Islet precursor cell (in vitro differentiated cells): ENCODE measurements around the gene HARBI1.

Experiments used
- DNase-seq: peaks from one replicate; pipeline ENCODE4 v3.0.0-alpha.2; 2018

The HARBI1 gene

GRCh38 chr11:46633291-46634217 lies 16.5 kb upstream of the HARBI1 start:
- no peak for DNase-seq

- no peak for DNase-seq
Observed at GRCh38 chr11:46632502-46632901, 15.5 kb upstream of the HARBI1 start.

- no peak for DNase-seq
Observed at GRCh38 chr11:46631676-46632075, 14.6 kb upstream of the HARBI1 start.

DNA sequence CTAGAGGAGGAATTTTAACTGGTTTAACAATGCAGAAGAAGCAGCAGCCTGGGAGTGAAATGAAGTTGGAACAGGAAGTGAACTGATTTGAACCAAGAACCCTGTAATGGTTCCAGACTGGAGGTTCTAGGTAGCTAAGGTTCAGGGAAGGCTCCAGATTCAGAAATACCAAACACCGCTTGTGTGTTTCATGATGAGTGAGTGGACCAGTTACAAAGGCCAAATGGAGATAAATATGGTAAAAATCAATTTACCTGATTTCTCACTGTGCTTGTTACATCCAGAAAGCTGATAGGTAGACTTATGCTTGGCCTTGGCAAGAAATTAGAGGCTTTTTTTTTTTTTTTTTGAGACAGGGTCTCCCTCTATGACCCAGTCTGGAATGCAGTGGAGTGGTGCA lies 13.2 kb upstream of the HARBI1 start:
- no peak for DNase-seq

- no peak for DNase-seq
Observed at GRCh38 chr11:46628961-46629360, 11.9 kb upstream of the HARBI1 start.

DNA sequence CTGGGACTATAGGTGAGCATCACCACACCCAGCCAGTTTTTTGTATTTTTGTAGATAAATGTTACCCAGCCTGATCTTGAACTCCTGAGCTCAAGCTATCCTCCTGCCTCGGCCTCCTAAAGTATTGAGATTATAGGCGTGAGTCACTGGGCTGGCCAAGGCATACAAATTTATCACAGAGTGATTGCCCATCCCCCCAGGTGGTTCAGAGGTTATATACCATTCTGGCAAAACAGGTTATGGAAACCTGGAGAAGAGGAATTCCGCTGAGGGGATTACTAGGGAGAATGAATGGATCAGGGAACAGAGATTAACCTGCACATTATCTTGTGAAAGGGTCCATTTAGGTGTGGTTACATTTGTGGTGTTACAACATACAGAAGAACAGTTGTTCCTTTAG lies 8.4 kb upstream of the HARBI1 start:
- DNase-seq: peak; percentile 65

DNA sequence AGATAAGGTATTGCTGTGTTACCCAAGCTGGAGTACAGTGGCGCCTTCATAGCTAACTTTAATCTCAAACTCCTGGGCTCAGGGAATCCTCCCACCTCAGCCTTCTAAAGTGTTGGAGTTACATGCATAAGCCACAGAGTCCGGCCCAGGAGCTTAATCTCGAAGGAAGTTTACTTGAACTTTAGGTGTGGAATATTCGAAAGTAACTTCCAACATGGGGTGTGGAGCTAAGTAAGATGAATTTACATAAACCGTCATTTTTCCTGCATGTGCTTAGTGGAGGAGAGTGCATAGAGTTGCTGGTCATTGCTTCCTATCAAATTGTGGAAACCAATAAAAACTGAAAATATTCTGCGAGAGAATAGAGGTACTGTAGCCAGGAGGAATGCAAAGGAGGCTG lies 1.8 kb upstream of the HARBI1 start:
- no peak for DNase-seq

GRCh38 chr11:46617972-46618314 lies 916 bp upstream of the HARBI1 start:
- DNase-seq: no peak

GRCh38 chr11:46616551-46617133 lies 385 bp downstream of the HARBI1 start:
- DNase-seq: no peak

GRCh38 chr11:46615756-46616155 lies 1.3 kb downstream of the HARBI1 start:
- DNase-seq: peak; percentile 71

GRCh38 chr11:46612326-46612725 lies 4.7 kb downstream of the HARBI1 start:
- DNase-seq: no peak

DNA sequence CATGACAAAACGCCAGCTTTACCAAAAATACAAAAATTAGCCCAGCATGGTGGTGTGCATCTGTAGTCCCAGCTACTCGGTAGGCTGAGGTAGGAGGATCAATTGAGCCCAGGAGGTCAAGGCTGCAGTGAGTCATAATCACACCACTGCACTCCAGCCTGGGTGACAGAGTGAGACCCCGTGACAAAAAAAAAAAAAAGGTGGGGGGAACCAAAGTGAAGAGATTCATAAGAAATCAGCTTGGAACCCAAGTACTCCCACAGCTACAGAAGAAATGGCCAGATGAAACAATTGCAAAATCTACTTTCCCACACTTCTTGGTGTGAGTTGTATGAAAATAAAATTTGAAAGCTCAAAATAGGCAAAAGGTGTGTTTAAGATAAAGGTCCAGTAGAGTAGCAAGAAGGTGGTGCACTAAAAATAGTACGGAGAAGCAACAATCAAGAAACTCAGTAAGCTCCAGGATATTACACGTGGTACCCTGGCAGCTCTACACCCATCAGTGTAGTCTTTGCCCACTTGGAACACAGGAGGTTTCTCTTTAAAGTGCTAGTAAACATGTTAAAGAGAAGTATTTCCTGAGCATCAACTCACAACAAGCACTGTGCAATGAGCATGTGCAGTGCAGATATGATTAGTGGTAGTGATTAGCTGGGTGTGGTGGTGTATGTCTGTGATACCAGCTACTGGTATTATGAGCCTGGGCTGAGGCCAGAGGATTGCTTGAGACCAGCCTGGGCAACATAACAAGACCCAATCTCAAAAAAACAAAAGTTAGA lies 5.3 kb downstream of the HARBI1 start:
- DNase-seq: no peak

GRCh38 chr11:46609386-46609785 lies 7.6 kb downstream of the HARBI1 start:
- no peak for DNase-seq

GRCh38 chr11:46607516-46607915 lies 9.5 kb downstream of the HARBI1 start:
- no peak for DNase-seq

DNA sequence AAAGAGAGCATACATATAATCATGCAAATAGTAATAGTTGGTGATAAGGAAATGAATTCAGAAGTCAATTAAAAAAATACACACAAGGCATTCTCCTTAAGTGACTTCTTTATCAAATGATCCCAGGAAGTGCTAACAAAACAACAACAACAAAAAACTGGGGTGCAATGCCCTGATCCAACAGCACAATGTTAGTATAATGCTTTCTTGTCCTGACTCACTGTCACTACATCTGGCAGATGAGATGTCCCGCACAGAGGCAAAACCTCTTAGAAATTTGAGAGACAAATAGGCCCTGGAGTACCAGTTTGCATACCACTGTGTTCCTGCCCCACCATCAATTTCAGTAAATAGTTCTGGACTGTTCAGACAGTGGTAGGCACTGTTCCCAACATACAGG lies 12.2 kb downstream of the HARBI1 start:
- no peak for DNase-seq

DNA sequence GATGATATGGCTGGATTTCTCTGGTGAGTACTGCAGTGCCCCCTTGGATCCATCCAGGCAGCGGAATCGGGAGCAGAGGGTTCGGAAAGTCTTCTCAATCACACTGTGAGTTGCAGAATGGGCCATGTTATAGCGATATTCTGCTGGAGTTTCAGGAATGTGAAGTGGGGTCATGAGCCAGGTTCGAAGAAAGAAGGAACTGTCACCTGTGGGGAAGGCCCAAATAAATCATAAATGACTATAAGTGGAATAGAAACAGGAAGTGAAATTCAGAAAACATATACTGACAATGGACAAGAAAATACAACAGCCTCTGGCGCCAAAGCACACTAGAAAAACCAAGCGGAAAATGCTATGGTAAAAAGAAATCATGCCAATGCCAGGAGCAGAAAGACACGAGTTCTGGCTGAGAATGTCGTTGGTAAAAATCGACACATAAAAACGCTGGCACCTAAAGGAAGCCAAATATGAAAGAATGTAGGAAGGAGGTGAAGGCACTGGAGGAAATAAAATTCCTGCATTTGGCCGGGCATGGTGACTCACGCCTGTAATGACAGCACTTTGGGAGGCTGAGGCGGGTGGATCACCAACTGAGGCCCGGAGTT lies 13.2 kb downstream of the HARBI1 start:
- no peak for DNase-seq

DNA sequence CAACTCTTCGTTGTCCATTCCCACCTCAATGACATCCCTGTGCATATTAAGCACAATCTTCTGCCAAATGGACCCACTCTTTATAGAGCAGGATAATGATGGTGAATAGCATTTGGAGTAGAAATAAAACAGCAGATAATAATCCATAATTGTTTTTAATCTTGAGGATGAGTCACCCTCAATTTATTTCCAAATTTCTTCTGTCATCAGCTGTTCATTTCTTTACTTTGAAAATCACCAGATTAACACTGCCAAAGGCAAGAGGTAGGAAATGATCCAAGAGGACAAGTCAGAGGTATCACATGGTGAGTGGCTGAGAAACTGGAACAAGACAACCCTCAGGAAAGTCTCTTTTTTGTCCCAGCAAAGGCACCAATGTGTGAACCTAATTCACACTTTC lies 15.9 kb downstream of the HARBI1 start:
- DNase-seq: no peak

DNA sequence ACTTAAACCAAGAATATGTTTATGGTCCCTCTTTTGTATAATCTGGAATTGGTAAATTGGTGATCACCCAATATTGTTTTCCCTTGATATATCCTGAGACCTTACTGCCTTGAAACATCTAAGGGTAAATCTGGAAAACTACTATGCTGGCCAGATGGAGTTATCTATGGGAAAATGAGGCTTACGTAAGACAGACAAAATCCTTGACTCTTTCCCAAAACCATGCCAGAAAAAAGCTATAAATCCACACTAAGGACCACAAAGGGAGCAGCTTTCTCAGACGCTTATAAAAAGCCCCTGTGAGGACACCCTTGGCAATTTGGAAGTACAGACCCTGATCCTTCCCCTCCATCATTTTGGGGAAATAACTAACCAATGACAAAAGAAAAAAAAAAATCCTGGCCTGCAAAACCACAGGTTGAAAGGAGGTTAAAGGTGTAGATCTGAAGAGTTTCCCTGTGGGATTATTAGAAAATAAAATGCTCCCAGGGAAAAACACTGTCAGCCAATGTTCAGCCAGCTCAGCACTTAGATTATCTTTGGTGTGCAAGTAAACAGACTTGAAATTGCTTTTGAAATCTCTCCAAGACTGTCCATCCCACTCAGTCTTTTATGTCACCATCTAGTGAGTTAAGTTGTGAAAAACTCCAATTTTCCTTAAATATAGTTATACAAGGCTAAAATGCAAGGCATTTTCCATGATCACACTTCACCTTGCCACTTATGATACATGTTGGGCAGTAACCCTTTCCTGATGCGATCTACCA lies 16.6 kb downstream of the HARBI1 start:
- no peak for DNase-seq

DNA sequence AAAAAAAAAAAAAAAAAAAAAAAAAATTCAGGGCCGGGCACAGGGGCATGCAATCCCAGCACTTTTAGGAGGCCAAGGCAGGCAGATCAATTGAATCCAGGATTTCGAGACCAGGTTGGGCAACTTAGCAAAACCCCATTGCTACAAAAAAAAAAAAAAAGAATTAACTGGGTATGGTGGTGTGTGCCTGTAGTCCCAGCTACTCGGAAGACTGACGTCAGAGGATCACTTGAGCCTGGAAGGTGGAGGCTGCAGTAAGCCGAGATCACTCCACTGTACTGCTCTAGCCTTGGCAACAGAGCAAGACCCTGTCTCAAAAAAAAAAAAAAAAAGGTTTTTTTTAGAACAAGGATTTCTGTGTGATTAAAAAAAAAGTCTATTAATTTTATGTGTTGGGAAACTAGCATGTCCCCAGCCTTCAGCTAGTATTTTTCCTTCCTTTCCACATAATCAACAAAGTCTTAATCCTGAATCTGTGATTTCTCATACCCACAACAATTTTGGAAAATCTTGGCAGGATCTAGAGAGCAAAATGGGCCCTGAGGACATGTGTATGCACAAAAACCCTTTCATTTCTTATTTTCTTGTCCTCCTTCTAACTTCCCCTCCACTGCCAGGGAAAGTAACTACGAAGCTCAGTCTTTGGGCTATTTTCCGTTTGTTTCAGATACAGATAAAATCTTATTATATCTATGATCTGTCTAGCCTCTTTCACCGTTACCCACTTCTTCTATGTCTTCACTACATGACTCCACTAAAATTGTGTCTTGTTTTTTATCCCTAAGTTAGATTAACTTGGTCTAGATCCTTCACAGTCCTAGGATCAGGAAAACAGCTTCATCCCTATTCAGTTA lies 17.5 kb downstream of the HARBI1 start:
- DNase-seq: no peak

DNA sequence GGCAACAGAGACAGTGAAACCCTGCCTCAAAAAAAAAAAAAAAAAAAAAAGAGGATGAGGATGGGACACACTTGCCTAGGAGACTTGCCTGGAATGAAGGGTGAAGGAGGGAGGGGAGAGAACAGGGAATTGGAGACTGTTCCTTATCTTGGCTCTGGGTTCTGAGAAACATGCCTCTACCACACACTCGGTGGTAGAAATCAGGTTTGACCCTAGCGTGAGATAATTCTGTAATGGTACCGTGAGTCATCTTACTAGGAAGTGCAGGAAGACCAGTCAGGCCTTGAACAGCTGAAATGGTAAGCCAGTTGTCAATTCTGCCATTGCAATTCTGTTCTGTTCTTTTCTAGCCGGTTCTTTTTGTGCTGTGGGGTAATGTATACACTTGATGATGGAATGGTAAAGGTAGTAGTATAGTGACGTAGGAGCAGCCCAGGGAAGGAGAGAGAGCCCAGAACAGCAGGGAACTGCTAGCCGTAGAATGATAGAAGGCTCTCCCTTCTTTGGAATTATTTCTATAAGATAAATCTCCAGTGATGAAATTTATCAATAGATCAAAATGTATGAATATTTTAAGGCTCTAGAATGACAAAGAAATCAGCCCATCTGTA lies 19.3 kb downstream of the HARBI1 start:
- no peak for DNase-seq

DNA sequence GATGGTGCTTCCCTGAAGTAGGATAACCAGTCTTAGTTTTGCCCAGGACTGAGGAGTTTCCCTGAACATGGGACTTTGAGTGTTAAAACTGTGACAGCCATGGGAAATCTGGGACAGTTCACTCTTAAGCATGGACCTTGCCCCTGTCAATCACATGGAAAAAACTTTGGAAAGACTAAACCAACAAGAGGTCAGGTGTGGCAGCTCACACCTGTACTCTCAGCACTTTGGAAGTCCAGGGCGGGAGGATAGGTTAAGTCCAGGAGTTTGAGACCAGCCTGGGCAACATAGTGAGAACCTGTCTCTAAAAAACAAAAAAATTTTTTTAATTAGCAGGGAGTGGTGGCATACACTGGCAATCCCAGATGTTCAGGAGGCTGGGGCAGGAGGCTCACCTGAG lies 19.9 kb downstream of the HARBI1 start:
- no peak for DNase-seq
